Measurements from ENCODE around the gene FLVCR2.

Gene FLVCR2

DNA sequence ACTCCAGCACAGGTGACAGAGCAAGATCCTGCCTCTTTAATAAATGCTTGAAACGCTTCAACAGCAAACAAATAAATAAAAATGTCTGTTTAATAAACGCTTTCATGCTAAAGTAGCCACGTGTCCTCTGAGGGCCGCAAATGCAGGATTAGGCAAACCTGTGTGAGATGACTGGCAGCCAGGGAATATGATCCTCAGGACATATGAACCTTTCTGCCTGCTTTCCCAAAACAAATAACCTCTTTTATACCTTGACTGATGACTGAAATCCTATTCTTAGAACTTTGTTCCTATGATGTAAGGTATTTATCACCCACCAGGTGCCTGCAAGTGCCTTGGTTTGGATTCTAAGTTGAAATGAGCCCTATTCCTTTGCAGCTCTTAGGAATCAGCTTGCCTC, 14.5 kb upstream of the FLVCR2 start:
- no peaks in the 10 kb centered on the region for H3K27me3 ChIP-seq (replicated peaks in 2 of 5; ENCODE audit: control insufficient read depth in 4 of 5, insufficient read depth in 5 of 5, low read length in 4 of 5)
- H3K9me3 ChIP-seq (ENCODE audit: control extremely low read depth in 1 of 5, control insufficient read depth in 4 of 5, insufficient read depth in 2 of 5, low read depth in 1 of 5, low read length in 4 of 5) = no peaks in the 10 kb centered on the region
- ChIA-PET POLR2A (interaction anchor here (0.6 kb wide), 1 partner anchor 13 kb away, joined by 4 read pairs; no protein-coding TSS in a partner anchor), CTCF (interaction anchor here (1.3 to 5.9 kb wide), 6 partner anchors 11 to 255 kb away, joined by 4 to 66 read pairs (median 12); partner anchors contain the start of gene FLVCR2)
- no peaks in the 10 kb centered on the region for H3K36me3 ChIP-seq (ENCODE audit: control insufficient read depth in 4 of 4, insufficient read depth in 4 of 4, low read length in 3 of 4)
- 92% methylated on average over 4 of the region's 4 CpGs for WGBS (ENCODE audit: insufficient coverage)
- H3K4me1 ChIP-seq (ENCODE audit: control extremely low read depth in 1 of 4, control insufficient read depth in 4 of 4, insufficient read depth in 4 of 4, low read length in 3 of 4) = peaks cover 2 to 25% (median 18%) of the 10 kb centered on the region in 4 experiments
- no peak overlapping the region for H3K4me3 ChIP-seq (ENCODE audit: control insufficient read depth in 1 of 7, extremely low read depth in 1 of 7, insufficient read depth in 4 of 7, low read depth in 2 of 7, low read length in 6 of 7)
- DNase-seq = no peak
- H3K27ac ChIP-seq (ENCODE audit: insufficient read depth in 1 of 2, low read depth in 1 of 2, low read length in 2 of 2, poor library complexity in 1 of 2, severe bottlenecking in 2 of 2) = no peak overlapping the region

DNA sequence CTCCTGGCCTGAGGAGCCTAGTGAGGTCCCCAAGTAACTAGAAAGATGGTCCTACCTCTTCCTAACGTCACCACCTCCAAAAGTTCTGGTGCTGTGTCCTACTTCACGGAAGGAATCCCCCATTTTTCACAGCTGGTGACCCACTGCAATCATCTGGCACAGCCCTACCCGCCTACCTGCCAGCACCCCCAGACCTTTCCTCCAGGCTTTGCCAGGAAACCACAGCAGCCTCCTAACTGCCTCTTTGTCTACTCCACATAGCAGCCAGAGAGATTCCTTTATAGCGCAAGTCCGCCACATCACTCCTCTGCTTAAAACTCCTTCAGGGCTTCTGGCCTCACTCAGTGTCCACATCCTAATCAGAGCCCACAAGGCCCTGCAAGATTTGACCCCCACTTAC, 13.4 kb upstream of the FLVCR2 start:
- ChIA-PET CTCF (interaction anchor here (5.9 kb wide), 1 partner anchor 9 kb away, joined by 66 read pairs; the partner anchor contains the start of gene FLVCR2), POLR2A (no interaction called here)
- Histone ChIP-seq H3K4me1 (ENCODE audit: control extremely low read depth in 1 of 4, control insufficient read depth in 4 of 4, insufficient read depth in 4 of 4, low read length in 3 of 4) (peaks cover 2 to 17% (median 12%) of the 10 kb centered on the region in 4 experiments), H3K9me3 (ENCODE audit: control extremely low read depth in 1 of 5, control insufficient read depth in 4 of 5, insufficient read depth in 2 of 5, low read depth in 1 of 5, low read length in 4 of 5) (no peaks in the 10 kb centered on the region), H3K27ac (ENCODE audit: insufficient read depth in 1 of 2, low read depth in 1 of 2, low read length in 2 of 2, poor library complexity in 1 of 2, severe bottlenecking in 2 of 2) (no peak overlapping the region), H3K4me3 (ENCODE audit: control insufficient read depth in 1 of 7, extremely low read depth in 1 of 7, insufficient read depth in 4 of 7, low read depth in 2 of 7, low read length in 6 of 7) (no peak overlapping the region), H3K36me3 (ENCODE audit: control insufficient read depth in 4 of 4, insufficient read depth in 4 of 4, low read length in 3 of 4) (no peaks in the 10 kb centered on the region), H3K27me3 (replicated peaks in 2 of 5; ENCODE audit: control insufficient read depth in 4 of 5, insufficient read depth in 5 of 5, low read length in 4 of 5) (no peaks in the 10 kb centered on the region)
- DNase-seq = peak in 2 of 3 donors; percentile 78 to 90
- WGBS (ENCODE audit: insufficient coverage) = 28% methylated on average over 5 of the region's 5 CpGs

DNA sequence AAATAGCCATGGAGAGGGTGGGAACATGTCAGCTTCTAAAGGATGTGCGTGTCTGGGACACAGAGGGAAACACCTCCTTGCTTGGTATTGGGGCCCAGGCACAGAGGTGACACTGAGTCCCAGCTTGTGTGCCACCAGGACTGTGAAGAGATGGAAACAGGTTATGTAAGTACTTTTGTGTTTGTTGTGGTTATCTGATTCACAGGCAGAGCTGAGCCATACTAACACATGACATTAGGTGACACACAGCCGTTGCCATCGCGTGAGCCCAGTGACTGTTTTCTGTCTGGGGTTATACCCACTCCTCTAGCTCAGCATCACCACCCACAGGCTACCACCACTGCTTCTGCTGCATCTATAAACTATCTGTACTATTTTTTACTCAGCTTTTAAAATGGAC, 12.1 kb upstream of the FLVCR2 start:
- Histone ChIP-seq H3K27me3 (replicated peaks in 2 of 5; ENCODE audit: control insufficient read depth in 4 of 5, insufficient read depth in 5 of 5, low read length in 4 of 5) (no peaks in the 10 kb centered on the region), H3K4me3 (ENCODE audit: control insufficient read depth in 1 of 7, extremely low read depth in 1 of 7, insufficient read depth in 4 of 7, low read depth in 2 of 7, low read length in 6 of 7) (no peak overlapping the region), H3K4me1 (ENCODE audit: control extremely low read depth in 1 of 4, control insufficient read depth in 4 of 4, insufficient read depth in 4 of 4, low read length in 3 of 4) (peaks cover 2 to 16% (median 12%) of the 10 kb centered on the region in 4 experiments), H3K27ac (ENCODE audit: insufficient read depth in 1 of 2, low read depth in 1 of 2, low read length in 2 of 2, poor library complexity in 1 of 2, severe bottlenecking in 2 of 2) (no peak overlapping the region), H3K36me3 (ENCODE audit: control insufficient read depth in 4 of 4, insufficient read depth in 4 of 4, low read length in 3 of 4) (no peaks in the 10 kb centered on the region), H3K9me3 (ENCODE audit: control extremely low read depth in 1 of 5, control insufficient read depth in 4 of 5, insufficient read depth in 2 of 5, low read depth in 1 of 5, low read length in 4 of 5) (no peaks in the 10 kb centered on the region)
- 74% methylated on average over 2 of the region's 4 CpGs for WGBS (ENCODE audit: insufficient coverage)
- DNase-seq = peak in 2 of 3 donors; percentile 74 to 86
- POLR2A ChIA-PET = interaction anchor here (0.6 kb wide), 1 partner anchor 23 kb away, joined by 4 read pairs; no protein-coding TSS in a partner anchor
- CTCF ChIA-PET = interaction anchor here (0.9 to 2.1 kb wide), 2 partner anchors 9 to 11 kb away, joined by 3 to 10 read pairs; partner anchors contain the start of gene FLVCR2

DNA sequence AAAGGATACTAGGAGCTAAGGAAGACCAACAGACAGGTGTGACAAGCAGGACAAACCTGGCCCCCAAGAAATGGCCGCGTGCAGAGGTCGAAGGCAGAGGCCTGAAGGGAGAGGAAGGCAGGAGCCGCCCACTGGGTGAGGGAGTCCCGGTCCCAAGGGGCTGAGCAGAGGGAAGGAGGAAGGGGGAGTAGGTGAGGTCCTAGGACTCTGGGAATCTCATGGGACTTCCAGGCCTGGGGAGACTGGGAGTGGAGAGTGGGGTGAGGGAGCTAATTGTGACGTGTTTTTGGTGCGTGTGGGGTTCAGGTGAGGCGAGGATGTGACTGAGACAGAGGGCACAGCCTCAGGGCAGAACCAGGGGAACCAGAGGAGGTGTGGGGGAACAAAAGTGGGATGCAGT, 11.7 kb upstream of the FLVCR2 start:
- Histone ChIP-seq H3K4me1 (ENCODE audit: control extremely low read depth in 1 of 4, control insufficient read depth in 4 of 4, insufficient read depth in 4 of 4, low read length in 3 of 4) (peaks cover 2 to 16% (median 12%) of the 10 kb centered on the region in 4 experiments), H3K36me3 (ENCODE audit: control insufficient read depth in 4 of 4, insufficient read depth in 4 of 4, low read length in 3 of 4) (no peaks in the 10 kb centered on the region), H3K9me3 (ENCODE audit: control extremely low read depth in 1 of 5, control insufficient read depth in 4 of 5, insufficient read depth in 2 of 5, low read depth in 1 of 5, low read length in 4 of 5) (no peaks in the 10 kb centered on the region), H3K27me3 (replicated peaks in 2 of 5; ENCODE audit: control insufficient read depth in 4 of 5, insufficient read depth in 5 of 5, low read length in 4 of 5) (no peaks in the 10 kb centered on the region), H3K4me3 (ENCODE audit: control insufficient read depth in 1 of 7, extremely low read depth in 1 of 7, insufficient read depth in 4 of 7, low read depth in 2 of 7, low read length in 6 of 7) (no peak overlapping the region), H3K27ac (ENCODE audit: insufficient read depth in 1 of 2, low read depth in 1 of 2, low read length in 2 of 2, poor library complexity in 1 of 2, severe bottlenecking in 2 of 2) (no peak overlapping the region)
- WGBS (ENCODE audit: insufficient coverage) = 100% methylated on average over 4 of the region's 8 CpGs
- ChIA-PET CTCF (interaction anchor here (0.9 to 2.1 kb wide), 2 partner anchors 9 to 11 kb away, joined by 3 to 10 read pairs; partner anchors contain the start of gene FLVCR2), POLR2A (interaction anchor here (0.6 kb wide), 1 partner anchor 24 kb away, joined by 4 read pairs; no protein-coding TSS in a partner anchor)
- no peak for DNase-seq

DNA sequence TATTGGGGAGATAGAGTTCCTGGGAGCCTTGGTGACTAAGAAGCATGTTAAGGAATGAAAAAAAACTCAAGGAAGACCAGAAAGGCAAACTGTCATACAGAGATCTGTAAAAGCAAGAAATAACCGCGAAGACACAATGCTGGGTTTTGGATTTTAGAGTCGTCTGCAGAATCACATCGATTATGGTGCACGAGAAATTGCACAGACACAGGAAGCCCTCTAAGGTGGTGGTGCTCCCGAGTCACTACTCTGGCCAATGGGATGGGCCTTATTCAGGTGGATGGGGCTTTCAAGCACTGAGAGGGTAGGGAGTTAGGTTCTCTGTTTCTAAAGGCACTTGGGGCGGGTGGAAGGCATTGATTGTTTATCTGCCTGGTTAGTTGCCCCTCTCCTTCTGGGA, 10.3 kb upstream of the FLVCR2 start:
- 95% methylated on average over 5 of the region's 7 CpGs for WGBS (ENCODE audit: insufficient coverage)
- peaks cover 2 to 16% (median 12%) of the 10 kb centered on the region in 4 experiments for H3K4me1 ChIP-seq (ENCODE audit: control extremely low read depth in 1 of 4, control insufficient read depth in 4 of 4, insufficient read depth in 4 of 4, low read length in 3 of 4)

DNA sequence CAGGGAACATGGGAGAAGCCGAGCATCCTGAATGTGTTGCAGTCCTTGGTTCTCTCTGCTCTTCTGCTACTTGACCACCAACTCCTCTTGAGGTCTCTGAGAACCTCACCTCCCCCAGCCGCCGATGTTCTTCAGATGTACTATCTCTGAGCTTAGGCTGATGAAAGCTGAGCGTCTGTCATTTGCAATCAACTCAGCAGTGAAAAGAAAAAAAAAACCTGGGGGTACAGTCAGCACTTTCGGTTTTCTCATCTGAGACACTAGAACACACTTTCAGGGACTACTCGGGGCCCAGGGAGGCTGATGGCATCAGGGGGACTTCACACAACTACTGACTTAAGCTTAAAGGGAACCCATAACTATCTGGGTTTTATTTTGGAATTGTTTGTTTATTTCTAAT, 9.6 kb upstream of the FLVCR2 start:
- CTCF ChIA-PET = interaction anchor here (0.6 to 1.0 kb wide), 2 partner anchors 8 to 140 kb away, joined by 3 to 4 read pairs; no protein-coding TSS in a partner anchor
- no peaks in the 10 kb centered on the region for H3K36me3 ChIP-seq (ENCODE audit: control insufficient read depth in 4 of 4, insufficient read depth in 4 of 4, low read length in 3 of 4)
- WGBS (ENCODE audit: insufficient coverage) = 89% methylated on average over 6 of the region's 6 CpGs
- H3K27me3 ChIP-seq (replicated peaks in 2 of 5; ENCODE audit: control insufficient read depth in 4 of 5, insufficient read depth in 5 of 5, low read length in 4 of 5) = no peaks in the 10 kb centered on the region
- no peak for DNase-seq
- H3K9me3 ChIP-seq (ENCODE audit: control extremely low read depth in 1 of 5, control insufficient read depth in 4 of 5, insufficient read depth in 2 of 5, low read depth in 1 of 5, low read length in 4 of 5) = no peaks in the 10 kb centered on the region
- no peak overlapping the region for H3K27ac ChIP-seq (ENCODE audit: insufficient read depth in 1 of 2, low read depth in 1 of 2, low read length in 2 of 2, poor library complexity in 1 of 2, severe bottlenecking in 2 of 2)
- no peak overlapping the region for H3K4me3 ChIP-seq (ENCODE audit: control insufficient read depth in 1 of 7, extremely low read depth in 1 of 7, insufficient read depth in 4 of 7, low read depth in 2 of 7, low read length in 6 of 7)
- H3K4me1 ChIP-seq (ENCODE audit: control extremely low read depth in 1 of 4, control insufficient read depth in 4 of 4, insufficient read depth in 4 of 4, low read length in 3 of 4) = peaks cover 2 to 16% (median 12%) of the 10 kb centered on the region in 4 experiments
- POLR2A ChIA-PET = no interaction called here

More for the DNA sequence above, 10.3 kb upstream of the FLVCR2 start:
- Histone ChIP-seq H3K27me3 (replicated peaks in 2 of 5; ENCODE audit: control insufficient read depth in 4 of 5, insufficient read depth in 5 of 5, low read length in 4 of 5) (no peaks in the 10 kb centered on the region), H3K9me3 (ENCODE audit: control extremely low read depth in 1 of 5, control insufficient read depth in 4 of 5, insufficient read depth in 2 of 5, low read depth in 1 of 5, low read length in 4 of 5) (no peaks in the 10 kb centered on the region), H3K36me3 (ENCODE audit: control insufficient read depth in 4 of 4, insufficient read depth in 4 of 4, low read length in 3 of 4) (no peaks in the 10 kb centered on the region), H3K4me3 (ENCODE audit: control insufficient read depth in 1 of 7, extremely low read depth in 1 of 7, insufficient read depth in 4 of 7, low read depth in 2 of 7, low read length in 6 of 7) (no peak overlapping the region), H3K27ac (ENCODE audit: insufficient read depth in 1 of 2, low read depth in 1 of 2, low read length in 2 of 2, poor library complexity in 1 of 2, severe bottlenecking in 2 of 2) (no peak overlapping the region)
- CTCF ChIA-PET = interaction anchor here (1.0 kb wide), 1 partner anchor 8 kb away, joined by 4 read pairs; no protein-coding TSS in a partner anchor
- DNase-seq = no peak
- POLR2A ChIA-PET = no interaction called here

DNA sequence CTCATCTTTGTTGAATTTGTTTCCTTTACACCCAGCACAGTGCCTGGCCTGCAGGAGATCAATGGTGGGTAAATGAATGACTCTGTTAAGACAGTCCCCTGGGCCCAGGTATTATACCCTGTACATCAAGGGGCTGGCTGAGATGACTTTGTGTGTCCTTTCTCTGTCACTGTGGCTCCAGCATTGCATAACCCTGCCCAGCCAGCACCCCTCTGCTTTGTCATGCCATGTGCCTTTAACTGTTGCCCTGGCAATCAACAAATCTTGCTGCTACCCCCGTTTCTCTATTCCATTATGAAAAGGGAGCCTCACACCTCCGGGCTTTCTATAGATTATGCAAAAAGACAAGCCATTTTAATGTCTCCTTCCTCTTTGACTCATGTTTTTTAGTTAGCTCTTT, 7.6 kb upstream of the FLVCR2 start:
- H3K9me3 ChIP-seq (ENCODE audit: control extremely low read depth in 1 of 5, control insufficient read depth in 4 of 5, insufficient read depth in 2 of 5, low read depth in 1 of 5, low read length in 4 of 5) = no peaks in the 10 kb centered on the region
- no CpG with 5 or more reads among the region's 2 CpGs for WGBS (ENCODE audit: insufficient coverage)
- H3K27ac ChIP-seq (ENCODE audit: insufficient read depth in 1 of 2, low read depth in 1 of 2, low read length in 2 of 2, poor library complexity in 1 of 2, severe bottlenecking in 2 of 2) = no peak overlapping the region
- ChIA-PET CTCF (interaction anchor here (1.2 to 11.1 kb wide), 3 partner anchors 9 to 82 kb away, joined by 3 to 221 read pairs (median 66); no protein-coding TSS in a partner anchor), POLR2A (interaction anchor here (0.6 kb wide), 1 partner anchor 260 kb away, joined by 3 read pairs; no protein-coding TSS in a partner anchor)
- no peak overlapping the region for H3K4me3 ChIP-seq (ENCODE audit: control insufficient read depth in 1 of 7, extremely low read depth in 1 of 7, insufficient read depth in 4 of 7, low read depth in 2 of 7, low read length in 6 of 7)
- DNase-seq = peak in 2 of 3 donors; percentile 66 to 74
- no peaks in the 10 kb centered on the region for H3K27me3 ChIP-seq (replicated peaks in 2 of 5; ENCODE audit: control insufficient read depth in 4 of 5, insufficient read depth in 5 of 5, low read length in 4 of 5)
- no peaks in the 10 kb centered on the region for H3K36me3 ChIP-seq (ENCODE audit: control insufficient read depth in 4 of 4, insufficient read depth in 4 of 4, low read length in 3 of 4)
- H3K4me1 ChIP-seq (ENCODE audit: control extremely low read depth in 1 of 4, control insufficient read depth in 4 of 4, insufficient read depth in 4 of 4, low read length in 3 of 4) = peaks cover 0 to 8% (median 3%) of the 10 kb centered on the region in 4 experiments
